B cell (primary cell): ENCODE data around the gene IL1RAPL1. TPM values are rescaled to one million over a fixed set of nuclear protein-coding genes. Genes with fewer than 3 reads are reported as not detected.

Source experiments
- ATAC-seq: fragments of 200-7000 bp; cut with Tn5 transposase; one replicate; pipeline ENCODE4 v1.10.0; 2021; ENCODE audit warnings: low read depth, mild to moderate bottlenecking, moderate number of reproducible peaks, moderate library complexity
- CTCF ChIA-PET: fragments of 350-600 bp; sonication (Branson Sonifier 250); formaldehyde crosslinking; loops from one replicate; lab custom pipeline; 2021; ENCODE audit warnings: antibody characterized with exemption, inconsistent platforms; lab: Charles Lee
- POLR2A ChIA-PET: fragments of 350-600 bp; sonication (Branson Sonifier 250); formaldehyde crosslinking; loops from one replicate; lab custom pipeline; 2021; ENCODE audit warnings: antibody characterized with exemption; lab: Charles Lee
- DNase-seq: peaks from one replicate; pipeline ENCODE4 v3.0.0; 2013
- H2AFZ ChIP-seq: 2 replicates; pipeline ENCODE4 v1.6.1; 2012; ENCODE audit warnings: mild to moderate bottlenecking, low read depth, low read length; ENCODE audit not compliant: insufficient read depth, poor library complexity, severe bottlenecking
- H3K27ac ChIP-seq, 2 donors: 1 replicate in 1 of 2; 2 replicates in 1 of 2; pipeline ENCODE4 v1.5.1; 2012 to 2013; ENCODE audit warnings: low read length in 2 of 2, mild to moderate bottlenecking in 2 of 2, moderate library complexity in 1 of 2
- H3K27me3 ChIP-seq, 4 experiments: fragments of 200-600 bp in 1 of 4; sonication (generic) in 1 of 4; replicated peaks in 1 of 4; 1 replicate in 2 of 4; 2 replicates in 2 of 4; pipeline versions ENCODE4 v1.6.1 to v1.7.0; 2013 to 2016; ENCODE audit warnings: low read length in 3 of 4, mild to moderate bottlenecking in 2 of 4, mixed read lengths in 1 of 4, moderate library complexity in 1 of 4; ENCODE audit not compliant: insufficient read depth in 4 of 4, control insufficient read depth in 3 of 4; ENCODE audit errors: control extremely low read depth in 1 of 4
- H3K36me3 ChIP-seq, 2 experiments: replicated peaks in 1 of 2; 1 replicate in 1 of 2; 2 replicates in 1 of 2; pipeline versions ENCODE4 v1.6.1 to v1.7.1; 2013; ENCODE audit warnings: low read length in 1 of 2; ENCODE audit not compliant: insufficient read depth in 2 of 2, control insufficient read depth in 1 of 2; ENCODE audit errors: control extremely low read depth in 1 of 2, extremely low read depth in 1 of 2
- H3K4me1 ChIP-seq, 2 donors: fragments of 200-600 bp in 1 of 2; sonication (generic) in 1 of 2; 1 replicate in 1 of 2; 2 replicates in 1 of 2; pipeline versions ENCODE4 v1.5.1 to v1.6.1; 2013 to 2017; ENCODE audit warnings: low read length in 2 of 2; ENCODE audit not compliant: control insufficient read depth in 2 of 2, insufficient read depth in 2 of 2
- H3K4me2 ChIP-seq: replicated peaks from 2 replicates; pipeline ENCODE3; 2012; ENCODE audit warnings: mild to moderate bottlenecking, low read depth, low read length; ENCODE audit not compliant: poor library complexity, severe bottlenecking
- H3K4me3 ChIP-seq, 5 experiments: fragments of 200-600 bp in 1 of 5; sonication (generic) in 1 of 5; 1 replicate in 3 of 5; 2 replicates in 2 of 5; pipeline versions ENCODE4 v1.5.1 to v1.7.0; 2011 to 2016; ENCODE audit warnings: low read length in 4 of 5, mild to moderate bottlenecking in 4 of 5, low read depth in 2 of 5, control low read depth in 1 of 5, moderate library complexity in 1 of 5; ENCODE audit not compliant: insufficient read depth in 1 of 5; ENCODE audit errors: control extremely low read depth in 1 of 5, extremely low read depth in 1 of 5
- H3K79me2 ChIP-seq: fragments of 200-600 bp; sonication (generic); one replicate; pipeline ENCODE4 v1.6.0; 2016; ENCODE audit warnings: low read length; ENCODE audit not compliant: control insufficient read depth, insufficient read depth
- H3K9ac ChIP-seq: fragments of 200-600 bp; sonication (generic); 2 replicates; pipeline ENCODE4 v1.6.1; 2017; ENCODE audit warnings: mild to moderate bottlenecking, low read length, moderate library complexity
- H3K9me3 ChIP-seq, 3 donors: one replicate each; pipeline versions ENCODE4 v1.6.1 to v1.7.1; 2013; ENCODE audit warnings: low read length in 2 of 3; ENCODE audit not compliant: control insufficient read depth in 2 of 3, insufficient read depth in 1 of 3; ENCODE audit errors: control extremely low read depth in 1 of 3
- H4K20me1 ChIP-seq: 2 replicates; pipeline ENCODE4 v1.6.0; 2012; ENCODE audit warnings: mild to moderate bottlenecking, low read length; ENCODE audit not compliant: insufficient read depth, control insufficient read depth, poor library complexity, severe bottlenecking
- H3K27ac Mint-ChIP-seq: one replicate; pipeline ENCODE4 v1.8.0; 2021; ENCODE audit warnings: mixed read lengths
- H3K27me3 Mint-ChIP-seq: one replicate; pipeline ENCODE4 v1.8.0; 2021; ENCODE audit warnings: mixed read lengths
- H3K4me1 Mint-ChIP-seq: one replicate; pipeline ENCODE4 v1.8.0; 2021; ENCODE audit warnings: mixed read lengths
- H3K4me3 Mint-ChIP-seq: one replicate; pipeline ENCODE4 v1.8.0; 2021; ENCODE audit warnings: mixed read lengths
- H3K9me3 Mint-ChIP-seq: one replicate; pipeline ENCODE4 v1.8.0; 2022; ENCODE audit warnings: mixed read lengths; ENCODE audit not compliant: insufficient read depth
- CTCF ChIP-seq: fragments of 200-600 bp; IDR thresholded peaks from one replicate; pipeline ENCODE4 v1.8.0; 2022; ENCODE audit warnings: antibody characterized with exemption, mild to moderate bottlenecking
- EZH2 ChIP-seq: IDR thresholded peaks from 2 replicates; pipeline ENCODE4 v1.6.1; 2012; ENCODE audit warnings: borderline replicate concordance, low read depth, mild to moderate bottlenecking, moderate library complexity, low read length; ENCODE audit not compliant: insufficient read depth, poor library complexity, severe bottlenecking
- WGBS: methylation state at CpG from one replicate; pipeline ENCODE4 v1.1.5; 2013; ENCODE audit warnings: missing lambda C conversion rate; ENCODE audit not compliant: insufficient coverage; 5-methylcytosine and 5-hydroxymethylcytosine counted together
- intact Hi-C: fragments of 100-400 bp; cut with micrococcal nuclease; formaldehyde crosslinking; loops from one replicate; pipeline ENCODE4 v1.10.0; 2022
- polyA plus RNA-seq: library from polyadenylated mRNA; depleted of rRNA; stranded (reverse); fragments of >200 nt; gene quantifications from 2 replicates; pipeline ENCODE4 v1.2.3, GENCODE V29; 2012
- total RNA-seq, 2 donors: library from RNA; stranded (reverse); fragments of 120-200 nt in 1 of 2; gene quantifications; 1 replicate in 1 of 2; 2 replicates in 1 of 2; pipeline versions ENCODE4 v1.2.3 to v1.2.4, GENCODE V29; 2013 to 2022

Gene IL1RAPL1
- total and polyA plus RNA-seq, 2 donors (not counting 1 experiment from before 2014, with no cell fraction given), result not detected

- Histone ChIP-seq H3K9ac (no peak overlapping the region), H3K79me2 (no peaks in the 10 kb centered on the region), H3K4me1 (no peaks in the 10 kb centered on the region), H3K9me3 (no peaks in the 10 kb centered on the region), H3K4me3 (no peak overlapping the region), H2AFZ (no peak overlapping the region), H4K20me1 (no peaks in the 10 kb centered on the region), H3K27ac (no peak overlapping the region), H3K4me2 (no peak overlapping the region), H3K36me3 (no peaks in the 10 kb centered on the region), H3K27me3 (no peaks in the 10 kb centered on the region)
- no peak for ATAC-seq
- no peaks in the 10 kb centered on the region for H3K4me1 Mint-ChIP-seq
- no CpG with 5 or more reads among the region's 3 CpGs for WGBS
- ChIA-PET POLR2A (no interaction called here), CTCF (no interaction called here)
- H3K27me3 Mint-ChIP-seq, result no peaks in the 10 kb centered on the region
- TF ChIP-seq EZH2 (no peak), CTCF (no peak)
- intact Hi-C loops, result no loop called here
- DNase-seq, result no peak
- H3K27ac Mint-ChIP-seq, result no peak overlapping the region
- no peak overlapping the region for H3K4me3 Mint-ChIP-seq
- no peaks in the 10 kb centered on the region for H3K9me3 Mint-ChIP-seq
These were observed 379.1 kb downstream of the IL1RAPL1 start for GRCh38 chrX:28966331-28966730.

DNA sequence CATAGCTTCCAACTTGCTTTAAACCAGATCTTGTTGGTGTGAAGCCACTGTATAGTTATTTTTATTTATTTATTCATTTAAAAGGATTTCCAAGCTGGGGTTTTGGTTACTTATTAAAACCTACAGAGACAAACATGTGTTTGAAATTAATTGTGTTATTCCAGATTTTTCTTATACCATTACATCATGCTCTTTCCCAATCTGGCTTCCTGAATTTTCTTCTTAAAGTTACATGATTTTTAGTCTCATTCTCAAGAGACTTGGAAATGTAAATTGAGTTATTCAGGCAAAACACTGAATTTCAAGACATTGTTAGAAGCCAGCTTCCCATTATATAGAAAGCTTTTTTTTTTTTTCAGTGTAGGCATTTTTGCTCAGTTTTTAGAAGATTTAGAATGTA, 381.9 kb downstream of the IL1RAPL1 start:
- Histone ChIP-seq H3K36me3 (no peaks in the 10 kb centered on the region), H3K9me3 (no peaks in the 10 kb centered on the region), H3K9ac (no peak overlapping the region), H3K4me3 (no peak overlapping the region), H3K27me3 (no peaks in the 10 kb centered on the region), H4K20me1 (no peaks in the 10 kb centered on the region), H2AFZ (no peak overlapping the region), H3K4me1 (no peaks in the 10 kb centered on the region), H3K27ac (no peak overlapping the region), H3K4me2 (no peak overlapping the region), H3K79me2 (no peaks in the 10 kb centered on the region)
- ATAC-seq, result no peak
- ChIA-PET POLR2A (no interaction called here), CTCF (no interaction called here)
- H3K4me3 Mint-ChIP-seq, result no peak overlapping the region
- no peaks in the 10 kb centered on the region for H3K9me3 Mint-ChIP-seq
- no peaks in the 10 kb centered on the region for H3K27me3 Mint-ChIP-seq
- H3K27ac Mint-ChIP-seq, result no peak overlapping the region
- no peaks in the 10 kb centered on the region for H3K4me1 Mint-ChIP-seq
- TF ChIP-seq EZH2 (no peak), CTCF (no peak)
- DNase-seq, result no peak
- intact Hi-C loops, result no loop called here
